Fibroblast of villous mesenchyme (primary cell): Measurements from ENCODE around the gene GCLM. TPM values are rescaled to one million over a fixed set of nuclear protein-coding genes. Genes with fewer than 3 reads are reported as not detected.
"Not testable (repeated sequence)": the region's sequence is repeated elsewhere in the genome, so short reads cannot be mapped to it uniquely, and the experiment has no call there.

Experiments used
- DNase-seq: peaks from one replicate; pipeline ENCODE4 v3.0.0-alpha.2; 2010; ENCODE audit warnings: low read depth
- H3K4me3 ChIP-seq: 2 replicates; pipeline ENCODE4 v1.5.1; 2011; ENCODE audit warnings: low read depth, mild to moderate bottlenecking, low read length
- total RNA-seq: library from RNA; depleted of rRNA; stranded (reverse); fragments of >200 nt; gene quantifications from 2 replicates; pipeline ENCODE4 v1.2.3, GENCODE V29; 2012
- TF ChIP-seq, protein P1 (sequence below): IDR thresholded peaks from 2 replicates; pipeline ENCODE4 v1.5.1; 2012; ENCODE audit warnings: low read depth, mild to moderate bottlenecking, low read length; ENCODE audit not compliant: insufficient read depth

The GCLM gene, protein sequence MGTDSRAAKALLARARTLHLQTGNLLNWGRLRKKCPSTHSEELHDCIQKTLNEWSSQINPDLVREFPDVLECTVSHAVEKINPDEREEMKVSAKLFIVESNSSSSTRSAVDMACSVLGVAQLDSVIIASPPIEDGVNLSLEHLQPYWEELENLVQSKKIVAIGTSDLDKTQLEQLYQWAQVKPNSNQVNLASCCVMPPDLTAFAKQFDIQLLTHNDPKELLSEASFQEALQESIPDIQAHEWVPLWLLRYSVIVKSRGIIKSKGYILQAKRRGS
- total RNA-seq = 13.5 and 34.1 TPM in 2 replicates

DNA sequence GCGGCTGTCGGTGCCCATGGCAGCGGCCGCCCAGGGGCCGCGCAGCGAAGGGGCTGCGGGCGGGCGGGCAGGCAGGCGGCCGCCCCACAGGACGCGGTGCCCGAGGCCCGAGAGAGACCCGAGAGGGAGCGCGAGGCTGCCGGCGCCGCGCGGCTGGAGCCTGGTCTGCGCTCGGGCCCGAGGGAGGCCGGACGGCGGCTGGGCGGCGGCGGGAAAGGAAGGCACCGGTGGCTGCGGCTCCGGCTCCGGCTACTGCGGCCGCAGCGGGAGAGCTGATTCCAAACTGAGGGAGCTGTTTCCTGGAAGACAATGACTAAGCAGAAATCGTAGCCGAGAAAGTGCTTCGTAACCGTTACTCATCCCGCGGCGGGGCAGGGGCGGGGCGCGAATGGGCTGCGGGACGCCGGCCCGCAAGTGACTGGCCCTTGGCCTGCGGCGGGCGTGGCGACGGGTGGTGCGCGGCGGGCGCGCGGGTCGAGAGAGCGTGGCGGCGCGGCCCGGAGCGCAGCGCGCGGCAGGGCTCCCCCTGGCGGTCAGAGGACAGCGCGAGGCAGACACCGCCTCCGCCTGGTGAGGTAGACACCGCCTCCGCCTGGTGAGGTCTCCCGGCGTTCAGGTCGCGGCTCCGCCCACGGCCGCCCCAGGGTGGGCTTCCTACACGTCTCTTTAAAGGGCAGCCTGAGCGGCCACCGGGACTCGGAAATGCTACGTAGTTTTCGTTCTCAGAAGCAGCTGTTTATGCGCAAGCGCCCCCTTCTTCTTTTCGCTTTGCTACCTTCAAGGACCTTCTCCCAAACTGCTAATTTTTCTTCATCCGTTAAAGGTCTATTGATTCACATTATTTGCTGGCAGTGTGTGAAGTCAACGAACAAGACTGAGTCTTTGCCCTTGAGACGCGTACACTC, at the start of gene GCLM:
TSS of gene GCLM (minus strand) at position 285 of the 905 bp plus-strand sequence. CDS start at position 18, 267 bp downstream.
- DNase-seq = peak; percentile 95
- H3K4me3 ChIP-seq = peak within 1 kb of the TSS; percentile 87
- TF ChIP-seq, protein P1, sequence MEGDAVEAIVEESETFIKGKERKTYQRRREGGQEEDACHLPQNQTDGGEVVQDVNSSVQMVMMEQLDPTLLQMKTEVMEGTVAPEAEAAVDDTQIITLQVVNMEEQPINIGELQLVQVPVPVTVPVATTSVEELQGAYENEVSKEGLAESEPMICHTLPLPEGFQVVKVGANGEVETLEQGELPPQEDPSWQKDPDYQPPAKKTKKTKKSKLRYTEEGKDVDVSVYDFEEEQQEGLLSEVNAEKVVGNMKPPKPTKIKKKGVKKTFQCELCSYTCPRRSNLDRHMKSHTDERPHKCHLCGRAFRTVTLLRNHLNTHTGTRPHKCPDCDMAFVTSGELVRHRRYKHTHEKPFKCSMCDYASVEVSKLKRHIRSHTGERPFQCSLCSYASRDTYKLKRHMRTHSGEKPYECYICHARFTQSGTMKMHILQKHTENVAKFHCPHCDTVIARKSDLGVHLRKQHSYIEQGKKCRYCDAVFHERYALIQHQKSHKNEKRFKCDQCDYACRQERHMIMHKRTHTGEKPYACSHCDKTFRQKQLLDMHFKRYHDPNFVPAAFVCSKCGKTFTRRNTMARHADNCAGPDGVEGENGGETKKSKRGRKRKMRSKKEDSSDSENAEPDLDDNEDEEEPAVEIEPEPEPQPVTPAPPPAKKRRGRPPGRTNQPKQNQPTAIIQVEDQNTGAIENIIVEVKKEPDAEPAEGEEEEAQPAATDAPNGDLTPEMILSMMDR = peak; percentile 73

DNA sequence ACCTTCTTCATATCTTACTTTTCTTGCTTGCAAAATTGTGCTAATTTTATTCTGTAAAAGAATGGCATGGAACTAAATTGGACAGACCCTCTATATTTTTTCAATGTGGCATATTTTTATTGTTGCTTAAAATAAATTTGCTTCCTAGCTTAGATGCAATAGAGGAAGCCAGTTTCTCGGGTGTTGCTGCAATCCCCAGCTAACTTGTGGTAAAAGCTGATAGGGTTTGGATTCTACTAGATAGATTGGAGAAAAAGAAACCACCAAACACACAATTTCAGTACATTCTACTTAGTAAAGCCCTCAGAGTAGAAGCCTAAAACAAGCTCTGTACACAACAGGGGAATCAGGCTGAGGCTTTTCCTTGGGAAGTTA, 49.5 kb upstream of the GCLM start:
- TF ChIP-seq, protein P1 = no peak
- H3K4me3 ChIP-seq = no peak overlapping the region
- no peak for DNase-seq

DNA sequence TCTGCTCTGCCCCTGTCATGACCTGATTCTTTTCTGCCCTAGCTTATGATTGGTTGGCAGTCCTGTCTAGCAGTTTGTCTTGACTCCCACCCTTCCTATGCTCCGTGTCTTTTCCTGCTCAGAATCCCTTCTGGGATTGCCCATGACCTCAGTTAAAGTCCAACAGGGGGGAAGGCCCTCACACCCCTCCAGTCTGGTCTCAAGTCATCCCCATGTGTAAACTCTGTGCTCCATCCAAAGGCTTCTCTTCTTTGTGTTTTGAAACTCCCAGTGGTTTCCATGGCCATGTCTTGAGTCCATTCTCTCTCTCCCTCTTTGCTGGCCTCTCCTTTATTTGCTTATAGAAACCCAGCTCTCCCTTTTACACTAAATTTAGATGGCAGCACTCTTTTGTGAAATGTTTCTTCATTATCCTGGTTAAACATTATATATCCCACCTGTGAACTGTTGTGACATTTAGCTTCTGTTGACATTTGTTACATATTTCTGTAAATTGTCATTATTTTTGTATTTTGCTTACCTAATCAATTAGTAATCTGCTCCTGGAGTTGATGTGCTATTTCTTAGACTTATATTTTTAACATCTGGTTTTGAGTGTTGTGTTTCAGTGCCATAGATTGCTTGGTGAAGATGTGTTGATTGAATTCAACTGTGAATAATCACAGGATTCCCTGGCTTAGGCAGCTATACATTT, 48.9 kb upstream of the GCLM start:
- H3K4me3 ChIP-seq = no peak overlapping the region
- no peak for DNase-seq
- TF ChIP-seq, protein P1 = no peak

DNA sequence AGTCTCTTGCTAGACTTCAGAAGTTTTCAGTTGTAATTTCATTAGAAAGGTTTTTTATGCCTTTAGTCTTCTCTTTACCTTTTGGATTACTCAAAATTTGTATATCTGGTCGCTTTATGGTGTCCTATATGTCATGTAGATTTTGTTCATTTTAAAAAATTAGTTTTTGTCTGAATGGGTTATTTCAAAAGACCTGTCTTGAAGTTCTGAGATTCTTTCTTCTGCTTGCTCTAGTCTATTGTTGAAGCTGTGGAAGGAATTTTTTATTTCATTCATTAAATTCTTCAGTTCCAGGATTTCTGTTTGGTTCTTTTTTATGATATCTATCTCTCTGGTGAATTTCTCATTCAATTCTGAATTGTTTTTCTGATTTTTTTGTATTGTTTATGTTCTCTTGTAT, 46.5 kb upstream of the GCLM start:
- TF ChIP-seq, protein P1 = no peak
- H3K4me3 ChIP-seq = no peak overlapping the region
- no peak for DNase-seq

DNA sequence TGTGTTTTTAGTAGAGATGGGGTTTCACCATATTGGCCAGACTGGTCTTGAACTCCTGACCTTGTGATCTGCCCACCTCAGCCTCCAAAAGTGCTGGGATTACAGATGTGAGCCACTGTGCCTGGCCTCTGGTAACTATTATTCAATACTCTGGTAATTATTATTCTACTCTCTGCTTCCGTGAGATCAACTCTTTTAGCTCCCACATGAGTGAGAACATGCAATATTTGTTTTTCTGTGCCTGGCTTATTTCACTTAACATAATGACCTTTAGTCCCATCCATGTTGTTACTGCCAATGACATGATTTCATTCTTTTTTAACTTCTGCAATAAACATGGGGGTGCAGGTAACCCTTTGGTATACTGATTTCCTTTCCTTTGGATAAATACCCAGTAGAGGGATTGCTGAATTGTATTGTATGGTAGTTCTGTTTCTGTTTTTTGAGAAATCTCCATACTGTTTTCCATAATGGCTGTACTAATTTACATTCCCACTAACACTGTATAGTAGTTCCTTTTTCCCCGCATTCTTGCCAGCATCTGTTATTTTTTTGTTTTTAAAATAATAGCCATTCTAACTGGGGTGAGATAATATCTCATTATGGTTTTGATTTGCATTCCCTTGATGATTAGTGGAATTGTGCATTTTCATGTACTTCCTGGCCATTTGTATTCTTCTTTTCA, 37.9 kb upstream of the GCLM start:
- not testable (repeated sequence) for DNase-seq, H3K4me3 ChIP-seq

DNA sequence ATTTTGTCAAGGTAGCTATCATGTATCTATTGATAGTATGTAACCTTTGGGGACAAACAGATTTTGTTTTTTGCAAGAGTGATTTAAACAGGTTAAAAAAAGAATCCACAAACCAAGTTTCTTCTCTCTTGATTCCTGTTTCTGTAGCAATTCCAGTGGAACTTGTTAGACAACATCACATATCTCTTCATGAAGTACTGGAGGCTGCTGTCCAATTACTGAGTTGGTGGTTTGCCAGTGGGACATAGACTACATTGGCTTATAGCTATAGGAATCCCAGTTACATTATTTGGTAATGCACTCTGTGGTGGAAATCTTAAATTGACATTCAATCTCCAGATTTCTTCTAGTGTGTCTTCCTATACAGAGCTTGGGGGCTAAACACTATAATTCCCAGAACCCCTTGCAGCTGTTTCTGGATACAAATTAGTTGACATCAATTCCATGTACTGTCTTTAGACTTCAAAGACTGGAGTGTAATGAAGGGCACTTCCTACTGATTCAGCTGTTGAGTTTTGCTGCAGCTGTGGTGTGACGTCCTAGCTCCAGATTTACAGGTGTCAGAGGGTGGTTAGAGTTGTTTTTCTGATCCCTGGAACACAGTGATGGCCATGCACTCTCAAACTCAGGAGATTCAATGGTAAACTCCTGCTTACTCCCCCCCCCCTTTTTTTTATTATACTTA, 29.4 kb upstream of the GCLM start:
- no peak overlapping the region for H3K4me3 ChIP-seq
- no peak for DNase-seq
- TF ChIP-seq, protein P1 = no peak
